Skeletal muscle cell (primary cell): ENCODE data around the gene GPR63.

Experiments used
- DNase-seq: peaks from one replicate; pipeline ENCODE4 v3.0.0-alpha.2; 2010; ENCODE audit warnings: low read depth
- H3K4me3 ChIP-seq: 2 replicates; pipeline ENCODE4 v1.5.1; 2011; ENCODE audit warnings: low read depth, mild to moderate bottlenecking, control low read depth, low read length, moderate library complexity

Gene GPR63

DNA sequence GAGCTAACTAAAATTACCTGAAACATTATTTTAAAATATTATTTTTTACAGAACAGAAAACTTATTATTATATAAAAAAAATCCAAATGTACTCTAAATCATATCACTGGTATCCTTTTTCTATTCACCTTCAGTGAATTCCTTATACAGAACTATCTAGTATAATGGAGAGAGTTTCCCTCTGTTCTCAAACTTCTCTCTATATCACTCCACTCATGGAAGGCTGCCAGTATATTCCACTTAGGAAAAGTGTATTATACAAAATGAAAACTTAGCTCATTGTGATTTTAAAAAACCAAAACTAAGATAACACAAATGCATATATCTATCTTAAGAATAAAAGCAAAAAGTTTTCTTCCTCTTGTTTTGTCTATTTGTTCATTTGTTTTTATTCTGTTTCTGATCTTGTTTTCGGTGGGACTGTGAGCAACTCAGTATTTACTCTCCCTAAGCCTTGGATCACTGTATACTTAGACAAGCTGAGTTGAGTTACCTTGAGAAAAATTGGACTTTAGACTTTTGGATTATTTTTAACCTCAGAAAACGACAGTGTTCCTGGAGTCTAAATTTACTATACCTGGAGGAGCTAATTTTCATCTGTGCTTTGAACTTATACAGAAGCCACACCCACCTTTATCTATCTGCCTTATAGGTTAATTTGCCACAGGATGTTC lies 61.4 kb downstream of the GPR63 start:
- DNase-seq = no peak
- no peak overlapping the region for H3K4me3 ChIP-seq

DNA sequence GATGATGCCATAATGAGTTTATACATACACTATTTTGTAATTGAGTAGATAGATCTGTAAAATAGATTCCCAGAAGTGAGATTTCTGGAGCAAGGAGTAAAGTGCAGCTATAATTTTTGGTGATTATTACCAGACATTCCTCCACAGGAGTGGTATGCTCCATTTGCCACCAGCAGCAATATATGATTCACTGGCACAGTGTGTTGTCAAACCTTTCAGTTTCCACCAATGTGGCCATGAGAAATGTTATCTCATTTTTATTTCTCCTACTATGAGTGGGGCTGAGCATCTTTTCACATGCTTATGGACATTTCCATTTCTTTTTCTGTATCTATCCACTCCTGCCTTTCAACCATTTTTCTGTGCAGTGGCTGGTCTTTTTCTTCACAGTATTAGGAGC lies 70.5 kb downstream of the GPR63 start:
- H3K4me3 ChIP-seq = no peak overlapping the region
- DNase-seq = no peak

DNA sequence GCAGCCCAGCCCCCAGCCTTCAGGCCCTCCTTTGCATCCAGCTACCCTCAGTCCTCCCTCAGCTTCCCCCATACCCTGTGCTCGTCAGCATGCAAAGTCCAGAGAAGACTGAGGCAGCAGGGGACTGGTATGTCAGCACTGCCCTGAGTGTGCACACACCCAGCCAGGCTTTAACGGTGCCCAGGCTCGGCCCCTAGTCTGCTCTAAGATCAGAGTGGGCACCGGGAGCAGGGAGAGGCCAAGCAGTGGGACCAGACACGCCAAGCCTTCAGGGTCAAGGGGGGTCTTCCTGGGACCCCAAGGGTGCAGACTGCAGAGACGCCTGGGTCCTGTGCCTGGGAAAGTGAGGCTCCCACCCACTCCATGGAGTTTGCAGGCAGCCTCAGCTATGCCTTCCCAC lies 74.7 kb downstream of the GPR63 start:
- no peak for DNase-seq
- no peak overlapping the region for H3K4me3 ChIP-seq

DNA sequence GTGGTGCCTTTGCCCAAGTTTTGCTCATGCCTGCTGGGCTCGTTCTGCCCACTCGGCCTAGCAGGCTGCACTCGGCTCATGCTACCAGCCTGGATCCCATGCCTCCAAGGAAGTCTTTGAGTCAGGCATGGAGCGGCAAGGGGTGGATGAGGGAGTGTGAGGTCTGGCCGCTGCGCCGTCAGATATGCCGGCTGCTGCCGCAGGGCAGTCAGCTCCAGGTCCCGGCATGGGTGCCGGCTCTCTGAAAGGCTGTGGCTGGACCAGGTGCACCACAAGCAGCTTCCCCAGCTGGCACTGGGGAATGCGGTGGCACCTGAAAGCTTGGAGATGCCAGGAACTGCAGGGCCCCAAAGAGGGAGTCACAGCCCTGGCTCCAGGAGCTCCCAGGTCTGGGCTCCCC lies 75.5 kb downstream of the GPR63 start:
- DNase-seq = no peak
- no peak overlapping the region for H3K4me3 ChIP-seq

DNA sequence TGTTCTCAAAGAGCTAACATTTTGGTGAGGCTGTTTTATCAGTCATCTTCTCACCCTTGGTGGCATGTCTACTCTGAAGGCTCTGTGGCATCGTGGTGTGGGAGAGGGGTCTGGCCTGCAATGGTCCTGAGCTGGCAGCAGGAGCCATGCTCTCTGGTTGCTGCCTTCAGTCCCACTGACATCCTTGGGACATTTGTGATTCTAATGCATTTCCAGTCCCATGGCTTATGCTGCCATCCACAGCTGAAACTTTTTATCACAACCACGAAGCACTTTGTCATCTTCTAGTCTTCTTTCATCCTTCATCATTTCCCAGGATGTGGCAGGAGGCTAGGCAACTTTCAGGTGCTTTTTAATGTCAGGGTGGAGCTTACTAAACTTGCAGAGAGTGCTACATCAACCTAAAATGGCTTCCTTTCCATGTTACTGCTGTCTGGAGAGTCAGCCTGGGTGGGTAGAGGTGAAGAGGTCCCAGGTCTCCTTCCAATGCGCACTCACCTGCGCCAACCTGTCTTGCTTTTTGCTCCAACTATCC lies 77.1 kb downstream of the GPR63 start:
- no peak for DNase-seq
- H3K4me3 ChIP-seq = no peak overlapping the region

DNA sequence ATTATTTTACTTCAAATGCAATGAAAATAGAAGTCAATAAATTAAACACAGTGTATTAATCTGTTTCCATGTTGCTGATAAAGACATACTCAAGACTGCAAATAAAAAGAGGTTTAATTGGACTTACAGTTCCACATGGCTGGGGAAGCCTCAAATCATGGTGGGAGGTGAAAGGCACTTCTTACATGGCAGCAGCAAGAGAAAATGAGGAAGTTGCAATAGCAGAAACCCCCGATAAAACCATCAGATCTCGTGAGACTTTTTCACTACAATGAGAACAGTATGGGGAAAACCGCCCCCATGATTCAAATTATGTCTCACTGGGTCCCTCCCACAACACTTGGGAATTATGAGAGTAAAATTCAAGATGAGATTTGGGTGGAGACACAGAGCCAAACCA lies 82.2 kb downstream of the GPR63 start:
- H3K4me3 ChIP-seq = no peak overlapping the region
- DNase-seq = no peak

DNA sequence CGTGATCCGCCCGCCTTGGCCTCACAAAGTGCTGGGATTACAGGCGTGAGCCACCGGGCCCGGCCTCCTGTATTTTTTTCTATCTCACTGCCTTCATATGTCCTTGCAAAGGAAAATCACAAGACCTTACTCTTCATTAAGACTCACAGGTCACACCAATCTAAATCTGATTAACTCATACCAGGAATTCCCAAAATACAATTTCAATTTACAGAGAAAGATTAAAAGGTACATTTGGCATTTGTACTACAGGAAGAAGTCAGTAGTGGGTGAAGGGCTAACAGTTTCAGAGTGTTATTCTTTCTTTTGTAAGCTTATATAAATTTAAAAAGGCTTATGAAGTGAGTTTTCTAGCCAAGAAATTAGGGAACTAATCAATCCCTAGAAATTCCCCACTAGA lies 87.4 kb downstream of the GPR63 start:
- H3K4me3 ChIP-seq = no peak overlapping the region
- DNase-seq = no peak
